ENCODE measurements around the gene TMCC3.
A peak's percentile ranks its signal among the peaks of the same experiment; 100 is the strongest.
"Not testable (repeated sequence)": the region's sequence is repeated elsewhere in the genome, so short reads cannot be mapped to it uniquely, and the experiment has no call there.

The TMCC3 gene

GRCh38 chr12:94566345-94566744 lies 84.0 kb downstream of the TMCC3 start:
- no peak for DNase-seq (ENCODE audit: low spot score)

GRCh38 chr12:94565683-94566082 lies 84.7 kb downstream of the TMCC3 start:
- DNase-seq (ENCODE audit: low spot score): no peak

GRCh38 chr12:94563286-94563685 lies 87.1 kb downstream of the TMCC3 start:
- no peak for DNase-seq (ENCODE audit: low spot score)

DNA sequence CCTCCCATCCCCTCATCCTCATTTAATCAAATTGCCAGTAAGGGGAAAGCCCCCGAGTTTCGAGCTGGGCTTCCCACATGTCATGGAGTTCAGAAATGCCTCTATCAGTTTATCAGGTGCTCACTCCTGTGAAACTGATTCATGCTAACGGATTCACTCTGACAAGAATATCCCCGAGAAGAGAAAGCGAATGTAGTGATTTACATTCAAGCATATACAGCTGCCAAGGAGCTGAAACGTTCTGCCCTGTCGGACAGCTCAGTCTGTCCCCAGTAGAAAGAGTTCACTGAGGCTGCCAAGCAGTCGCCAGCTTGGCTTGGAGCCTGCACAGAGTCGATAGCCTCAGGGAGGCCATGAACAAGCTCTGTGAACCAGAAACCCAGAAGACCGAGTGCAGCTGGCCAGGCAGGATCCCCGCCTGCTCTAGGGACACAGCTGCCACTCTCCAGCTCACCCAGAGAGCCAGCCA lies 88.4 kb downstream of the TMCC3 start:
- no peak for DNase-seq (ENCODE audit: low spot score)

- DNase-seq (ENCODE audit: low spot score): peak; percentile 75
These were observed 89.7 kb downstream of the TMCC3 start for GRCh38 chr12:94560431-94561221.

DNA sequence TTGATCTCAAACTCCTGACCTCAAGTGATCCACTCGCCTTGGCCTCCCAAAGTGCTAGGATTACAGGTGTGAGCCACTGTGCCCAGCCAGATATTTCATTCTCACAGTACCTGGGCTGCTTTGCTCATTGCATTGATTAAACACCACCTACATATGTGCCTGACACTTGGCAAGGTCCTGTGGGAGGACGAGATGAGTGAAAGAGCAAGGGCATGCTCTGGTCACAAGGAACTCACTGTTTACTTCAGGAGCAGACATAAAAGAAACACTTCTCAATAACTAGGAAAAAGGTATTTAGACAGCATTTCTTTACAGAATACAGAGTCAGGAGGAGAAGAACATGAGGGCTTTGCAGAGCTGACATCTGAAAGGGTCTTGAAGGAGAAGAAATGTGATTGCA lies 91.7 kb downstream of the TMCC3 start:
- no peak for DNase-seq (ENCODE audit: low spot score)

- no peak for DNase-seq (ENCODE audit: low spot score)
These were observed 92.5 kb downstream of the TMCC3 start for GRCh38 chr12:94557746-94558295.

DNA sequence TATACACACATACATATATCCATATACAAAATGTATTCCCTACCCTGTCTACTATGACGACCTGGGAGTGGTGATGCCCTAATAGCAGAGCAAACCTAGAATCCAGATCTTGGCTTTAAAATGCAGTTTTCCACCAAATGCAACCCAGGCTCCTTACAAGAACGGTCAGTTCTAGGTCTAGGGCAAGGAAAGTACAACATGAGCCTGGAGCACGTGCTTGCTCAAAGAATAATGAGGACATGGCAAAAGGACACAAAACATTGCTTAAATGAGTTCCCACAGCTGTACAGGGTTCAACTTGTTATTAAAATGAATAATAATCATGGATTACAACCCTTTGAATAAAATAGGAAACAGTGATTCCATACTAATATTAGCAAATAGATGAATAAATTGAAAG lies 94.7 kb downstream of the TMCC3 start:
- DNase-seq (ENCODE audit: low spot score): no peak

- no peak for DNase-seq (ENCODE audit: low spot score)
These were observed 96.5 kb downstream of the TMCC3 start for GRCh38 chr12:94553875-94554274.

- no peak for DNase-seq (ENCODE audit: low spot score)
These were observed 97.2 kb downstream of the TMCC3 start for GRCh38 chr12:94553130-94553519.

DNA sequence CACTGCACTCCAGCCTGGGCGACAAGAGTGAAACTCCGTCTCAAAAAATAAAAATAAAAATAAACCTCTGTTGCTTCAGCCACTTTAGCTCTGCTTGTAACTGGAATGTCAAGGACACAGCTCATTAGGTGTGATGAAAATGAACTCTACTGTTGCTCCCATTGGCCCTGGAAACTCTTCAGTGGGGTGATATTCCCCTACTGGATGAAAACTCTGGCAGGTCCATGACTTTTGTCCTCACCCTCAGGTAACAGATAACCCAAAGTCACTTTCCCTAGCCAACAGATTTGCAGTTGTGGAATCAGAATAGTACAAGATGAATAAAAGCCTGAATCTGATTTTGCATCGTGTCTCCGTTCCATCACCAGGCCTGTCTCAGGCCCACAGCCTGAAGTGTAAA lies 98.5 kb downstream of the TMCC3 start:
- no peak for DNase-seq (ENCODE audit: low spot score)

DNA sequence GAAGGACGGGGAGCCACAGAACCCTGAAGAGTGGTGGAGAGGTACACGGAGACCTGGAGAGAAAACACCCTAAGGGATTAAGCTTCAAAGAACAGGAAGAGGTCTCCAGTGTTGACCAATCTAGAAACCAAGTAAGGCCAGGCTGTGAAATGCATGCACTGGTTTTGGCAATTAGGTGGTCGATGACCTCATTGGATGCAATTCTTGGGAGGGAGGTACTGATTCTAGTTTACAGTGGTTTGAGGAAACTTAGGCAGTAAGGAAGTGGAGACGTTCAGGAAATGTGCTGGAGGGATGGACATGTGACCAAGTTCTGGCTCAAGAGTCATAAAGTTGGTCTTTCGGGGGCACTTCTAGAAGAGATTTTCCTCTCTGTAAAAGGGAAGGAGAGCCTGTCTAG lies 99.4 kb downstream of the TMCC3 start:
- no peak for DNase-seq (ENCODE audit: low spot score)

GRCh38 chr12:94548833-94549232 lies 101.5 kb downstream of the TMCC3 start:
- DNase-seq (ENCODE audit: low spot score): not testable (repeated sequence)

GRCh38 chr12:94545935-94546771 lies 104.2 kb downstream of the TMCC3 start:
- peak; percentile 76 for DNase-seq (ENCODE audit: low spot score)

DNA sequence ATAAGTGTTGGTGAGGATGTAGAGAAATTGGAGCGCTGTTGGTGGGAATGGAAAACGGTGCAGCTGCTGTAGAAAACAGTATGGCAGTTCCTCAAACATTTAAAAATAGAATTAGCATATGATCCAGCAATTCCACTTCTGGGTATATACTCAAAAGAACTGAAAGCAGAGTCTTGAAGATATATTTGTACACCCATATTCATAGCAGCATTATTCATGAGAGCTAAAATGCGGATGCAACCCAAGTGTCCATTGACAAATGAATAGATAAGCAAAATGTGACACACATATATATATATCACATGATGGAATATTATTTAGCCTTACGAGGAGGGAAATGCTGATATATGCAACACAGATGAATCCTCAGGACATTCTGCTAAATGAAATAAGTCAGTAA lies 106.0 kb downstream of the TMCC3 start:
- DNase-seq (ENCODE audit: low spot score): no peak

DNA sequence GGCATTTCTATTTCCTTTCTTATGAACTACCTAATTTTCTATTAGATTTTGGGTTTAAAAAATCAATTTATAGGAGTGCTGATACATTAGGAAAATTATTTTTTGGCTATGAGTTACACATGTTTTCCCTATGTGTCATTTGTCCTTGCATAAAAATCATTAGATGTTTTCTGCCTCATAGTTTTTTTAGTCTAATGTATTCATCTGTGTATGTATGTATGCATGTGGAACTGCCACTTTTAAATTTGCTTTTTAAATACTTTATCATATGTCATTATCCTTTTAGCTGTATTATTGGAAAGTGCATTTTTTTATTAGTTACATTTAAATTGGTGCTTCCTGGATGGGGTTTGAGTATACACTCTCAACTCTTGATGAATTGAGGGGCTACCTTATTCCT lies 112.0 kb downstream of the TMCC3 start:
- no peak for DNase-seq (ENCODE audit: low spot score)

GRCh38 chr12:94536040-94536965 lies 114.1 kb downstream of the TMCC3 start:
- DNase-seq (ENCODE audit: low spot score): no peak

DNA sequence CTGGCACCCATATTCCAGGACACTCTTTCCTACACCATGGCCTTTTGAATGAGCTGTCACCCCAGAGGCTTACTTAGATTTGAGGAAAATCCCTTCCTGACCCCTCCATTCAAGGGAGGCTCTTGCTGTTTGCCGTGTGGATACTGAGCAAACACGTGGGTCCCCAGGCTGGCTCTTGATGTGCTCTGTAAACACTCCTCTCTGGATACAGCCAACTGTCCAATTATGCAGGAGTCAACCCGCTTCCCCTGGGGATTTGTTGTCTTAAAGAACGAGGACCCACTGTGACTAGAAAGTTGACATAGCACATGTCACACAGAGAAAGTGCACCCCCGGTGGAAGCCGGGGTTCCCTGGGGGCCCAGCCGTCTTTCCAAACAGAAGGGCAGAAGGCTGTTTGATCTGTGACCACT lies 114.8 kb downstream of the TMCC3 start:
- no peak for DNase-seq (ENCODE audit: low spot score)

DNA sequence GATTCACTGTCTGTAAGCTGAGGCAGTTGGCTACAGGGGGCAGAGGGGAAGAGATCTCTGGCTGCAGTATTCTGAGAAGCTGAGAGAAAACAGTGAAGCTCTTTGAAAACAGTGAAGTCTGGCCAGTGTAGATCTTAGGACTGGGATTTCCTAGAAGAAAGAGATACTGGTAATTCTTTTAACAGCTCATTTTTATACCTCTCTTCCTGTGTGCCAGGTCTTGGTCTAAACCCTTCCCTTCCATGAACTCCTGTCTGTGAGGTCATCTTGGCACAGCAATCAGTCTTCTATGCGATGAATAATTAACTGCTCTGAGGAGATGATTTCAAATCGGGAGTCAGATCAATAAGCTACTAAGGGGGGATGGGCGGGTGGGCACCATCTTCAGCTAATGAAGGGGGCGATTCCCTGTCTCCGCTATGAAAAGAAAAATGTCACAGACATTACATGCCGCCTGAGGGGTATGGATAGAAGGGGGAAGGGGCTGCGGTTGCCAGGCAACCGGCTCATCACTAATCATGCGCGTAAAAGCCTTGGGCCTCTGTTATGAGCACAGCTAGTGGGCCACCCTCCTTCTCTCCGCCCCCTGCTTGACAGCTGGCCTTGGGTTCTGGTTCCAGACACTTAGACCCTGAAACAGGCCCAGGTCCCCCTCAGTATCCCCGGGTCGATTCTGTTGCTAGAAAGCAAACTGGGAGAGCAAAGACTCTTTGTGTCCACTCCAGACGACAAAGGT lies 115.4 kb downstream of the TMCC3 start:
- DNase-seq (ENCODE audit: low spot score): no peak

GRCh38 chr12:94534278-94534677 lies 116.1 kb downstream of the TMCC3 start:
- DNase-seq (ENCODE audit: low spot score): no peak
